Measurements from ENCODE around the gene ABCA8.

Gene ABCA8

DNA sequence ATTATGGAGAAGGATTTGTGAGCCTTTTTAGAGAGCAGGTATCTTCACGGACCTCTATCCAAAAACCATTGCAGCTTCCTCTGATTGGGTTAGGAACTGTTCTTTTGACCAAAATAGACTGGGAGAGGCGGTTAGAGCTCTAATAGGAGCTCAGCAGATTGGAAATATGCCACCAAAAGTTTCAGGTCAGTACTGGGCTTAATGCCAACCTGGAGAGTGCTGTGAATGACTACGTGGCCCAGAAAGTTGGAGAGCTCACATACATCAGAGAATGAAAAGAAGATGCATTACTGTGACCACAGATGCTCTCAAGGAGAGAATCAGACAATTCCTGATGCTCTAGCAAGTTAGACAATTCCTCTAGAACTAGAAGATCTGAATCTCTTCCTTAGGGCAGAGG is 86.5 kb downstream of the ABCA8 start:
- no peak for DNase-seq

DNA sequence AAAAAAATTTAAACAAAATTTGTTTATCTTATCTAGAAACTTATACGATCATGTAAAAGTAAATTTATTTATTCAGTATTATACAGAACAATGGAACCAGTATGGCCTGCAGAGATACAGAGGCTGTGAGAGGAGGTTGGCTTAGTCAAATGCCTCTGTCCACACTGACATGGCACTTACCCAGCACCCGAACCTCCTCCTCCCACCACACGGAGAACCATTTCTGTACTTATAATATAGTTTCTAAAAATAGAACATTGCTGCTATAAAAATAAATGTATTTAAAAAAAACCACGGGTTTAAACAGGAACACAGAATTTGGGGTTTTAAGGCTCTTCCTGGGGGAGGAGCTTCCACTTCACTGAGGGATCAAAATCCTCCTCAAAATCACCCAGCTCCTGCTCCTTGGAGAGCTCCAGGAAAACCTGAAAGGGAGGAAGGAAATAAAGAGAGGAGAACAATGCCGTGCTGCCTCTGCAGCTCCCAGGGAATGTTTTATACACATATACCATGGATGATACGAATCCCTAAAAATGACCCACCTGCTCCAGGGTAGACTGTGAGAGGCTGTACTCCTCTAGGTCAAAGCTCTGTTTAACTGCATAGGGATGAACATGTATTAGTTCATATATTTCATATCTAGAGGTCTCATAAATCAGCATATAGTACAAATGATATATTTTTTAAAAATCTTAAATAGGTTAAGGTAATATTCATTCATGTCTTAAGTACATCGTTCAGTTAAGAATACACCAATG is 87.3 kb downstream of the ABCA8 start:
- no peak for DNase-seq

DNA sequence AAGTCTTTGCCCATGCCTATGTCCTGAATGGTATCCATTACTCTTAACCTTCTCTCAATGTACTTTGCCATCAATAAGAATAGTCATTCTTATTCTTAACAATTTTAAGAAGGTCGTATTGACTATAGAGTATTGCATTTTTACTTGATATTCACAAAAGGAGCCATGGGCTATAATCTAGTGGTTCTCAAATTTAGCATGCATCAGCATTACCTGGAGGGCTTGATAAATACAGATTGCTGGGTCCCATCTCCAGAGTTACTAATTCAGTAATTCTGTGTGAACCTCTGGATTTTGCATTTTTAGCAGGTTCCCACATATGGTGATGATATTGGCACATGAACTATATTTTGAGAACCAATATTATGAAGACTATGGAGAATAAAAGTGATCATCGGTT is 89.6 kb downstream of the ABCA8 start:
- no peak for DNase-seq

DNA sequence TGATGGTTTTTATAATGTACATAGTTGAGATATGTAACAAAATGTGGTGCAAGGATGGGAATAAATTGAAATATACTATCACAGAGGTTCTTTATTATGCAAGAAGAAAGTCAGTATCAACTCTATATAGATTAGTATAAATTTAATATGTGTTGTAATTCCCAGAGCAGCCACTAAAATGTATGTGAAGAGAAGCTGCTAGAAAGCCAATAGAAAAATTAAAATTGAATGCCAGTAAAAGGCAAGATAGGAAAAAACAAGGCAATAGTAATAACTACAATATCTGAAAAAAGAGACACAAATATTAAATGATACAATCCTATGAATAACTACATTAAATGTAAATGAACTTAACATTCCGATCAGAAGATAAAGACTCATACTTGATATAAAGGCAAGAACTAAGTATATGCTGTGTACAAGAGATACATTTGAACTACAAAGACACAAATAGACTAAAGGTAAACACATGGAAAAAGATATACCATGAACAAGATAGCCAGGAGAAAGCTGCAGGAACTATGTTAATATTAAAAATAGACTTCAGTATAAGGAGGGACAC is 92.0 kb downstream of the ABCA8 start:
- no peak for DNase-seq

DNA sequence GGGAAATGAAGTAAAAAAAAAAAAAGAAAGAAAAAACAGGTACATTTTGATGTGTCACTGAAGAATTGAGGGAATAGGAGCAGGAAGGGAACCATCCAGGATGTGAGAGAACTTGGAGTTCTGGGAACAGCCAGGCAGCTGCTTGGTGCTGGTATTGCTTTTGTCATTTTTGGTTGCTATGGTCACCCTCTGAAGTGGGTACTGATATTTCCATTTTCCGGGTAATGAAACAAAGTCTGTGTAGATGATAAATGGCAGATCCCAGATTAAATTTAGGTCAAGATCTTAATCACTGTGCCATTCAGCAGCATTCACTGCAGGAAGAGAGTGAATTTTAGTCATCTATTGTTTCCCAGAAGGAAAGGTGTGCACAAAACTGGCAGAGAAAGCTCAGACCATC is 93.6 kb downstream of the ABCA8 start:
- no peak for DNase-seq

DNA sequence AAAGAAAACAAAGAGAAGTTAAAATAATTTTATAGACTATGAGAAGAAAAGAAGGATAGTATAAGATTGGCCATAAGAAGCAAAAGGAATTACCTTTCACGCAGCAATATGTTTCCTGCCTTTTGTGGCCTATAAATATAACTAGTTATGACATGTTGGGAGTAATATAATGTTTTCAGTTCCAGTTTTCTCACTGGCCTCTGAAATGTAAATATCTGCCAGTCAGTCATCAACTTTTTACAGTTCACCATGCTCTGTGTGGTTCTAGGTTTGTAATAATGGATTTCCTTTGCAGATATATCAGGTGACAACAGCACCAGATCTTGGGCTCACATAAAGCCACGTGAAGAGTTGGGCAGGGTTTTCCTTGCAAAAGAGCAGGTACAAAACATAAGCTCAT is 94.3 kb downstream of the ABCA8 start:
- DNase-seq = no peak

DNA sequence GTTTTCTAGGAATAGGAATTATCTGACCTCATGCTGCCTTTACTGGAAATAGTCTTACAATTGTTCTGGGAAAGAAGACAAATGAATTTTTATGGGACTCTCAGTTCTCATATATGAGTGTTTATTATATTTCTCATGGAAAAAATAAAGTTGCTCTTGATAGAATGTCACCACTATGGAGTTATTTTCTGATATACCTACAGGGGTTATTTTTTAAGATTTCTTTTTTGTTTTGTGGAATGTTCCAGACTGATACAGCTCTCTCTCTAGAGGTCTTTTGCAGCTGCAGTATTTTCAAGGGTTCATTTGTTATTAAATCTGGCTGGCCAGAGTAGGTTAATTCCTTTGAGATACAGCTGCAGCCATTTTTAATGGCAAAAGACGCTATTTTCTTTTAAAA is 100.7 kb downstream of the ABCA8 start:
- DNase-seq = no peak

DNA sequence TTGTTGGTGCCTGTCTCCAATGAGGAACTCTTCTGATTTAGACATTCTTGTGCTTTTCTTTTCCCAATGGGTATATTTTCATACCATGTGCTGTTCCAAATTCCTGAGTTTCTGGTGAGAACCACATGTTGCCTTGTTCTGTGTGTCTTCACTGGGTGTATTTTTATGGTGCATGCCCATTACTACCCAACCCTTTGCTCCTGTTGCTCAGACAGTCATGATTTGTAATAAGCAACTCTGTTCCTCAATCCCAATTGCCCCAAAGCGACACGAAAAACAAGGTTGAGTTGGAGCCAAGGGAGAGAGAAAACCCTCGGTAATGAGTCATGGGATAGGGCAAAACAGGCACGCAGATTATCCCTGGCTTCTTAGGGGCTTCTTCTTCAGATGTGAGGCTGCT is 101.8 kb downstream of the ABCA8 start:
- no peak for DNase-seq

DNA sequence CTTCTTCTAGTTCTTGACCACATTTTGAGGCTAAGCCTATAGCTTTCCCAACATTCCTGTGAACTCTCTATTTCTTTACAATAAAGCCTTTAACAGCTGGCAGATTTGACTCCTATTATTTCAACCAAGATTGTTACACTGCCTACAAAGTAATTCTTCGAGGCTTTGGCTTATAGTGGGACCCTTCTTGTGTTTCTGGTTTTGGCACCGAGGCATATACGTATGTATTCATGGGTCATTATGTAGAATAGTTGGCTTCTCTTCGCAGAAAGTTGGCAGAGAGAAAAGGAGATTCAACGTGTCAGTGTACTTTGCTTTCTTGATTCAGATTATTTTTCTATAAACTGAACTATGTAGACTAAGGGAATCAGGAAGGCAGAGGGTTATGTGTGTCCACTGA is 102.2 kb downstream of the ABCA8 start:
- DNase-seq = no peak

DNA sequence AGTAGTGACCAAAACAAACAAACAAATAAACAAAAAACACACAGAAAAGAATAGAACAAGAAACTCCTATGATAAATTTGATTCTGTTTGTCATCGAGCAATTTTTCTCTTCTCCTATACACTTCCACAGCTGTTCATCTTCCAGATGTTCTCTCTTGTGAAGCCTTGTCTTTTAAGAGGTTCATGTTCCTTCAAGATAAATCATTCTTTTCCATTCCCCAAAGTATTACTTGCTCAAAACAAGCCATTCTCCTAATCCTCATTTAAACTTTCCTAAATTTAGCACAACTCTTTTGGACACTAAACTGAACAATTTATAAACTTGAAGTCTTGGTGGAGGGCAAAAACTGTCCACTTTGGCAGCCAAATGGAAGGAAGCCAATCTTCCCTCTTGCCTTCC is 103.3 kb downstream of the ABCA8 start:
- DNase-seq = no peak

DNA sequence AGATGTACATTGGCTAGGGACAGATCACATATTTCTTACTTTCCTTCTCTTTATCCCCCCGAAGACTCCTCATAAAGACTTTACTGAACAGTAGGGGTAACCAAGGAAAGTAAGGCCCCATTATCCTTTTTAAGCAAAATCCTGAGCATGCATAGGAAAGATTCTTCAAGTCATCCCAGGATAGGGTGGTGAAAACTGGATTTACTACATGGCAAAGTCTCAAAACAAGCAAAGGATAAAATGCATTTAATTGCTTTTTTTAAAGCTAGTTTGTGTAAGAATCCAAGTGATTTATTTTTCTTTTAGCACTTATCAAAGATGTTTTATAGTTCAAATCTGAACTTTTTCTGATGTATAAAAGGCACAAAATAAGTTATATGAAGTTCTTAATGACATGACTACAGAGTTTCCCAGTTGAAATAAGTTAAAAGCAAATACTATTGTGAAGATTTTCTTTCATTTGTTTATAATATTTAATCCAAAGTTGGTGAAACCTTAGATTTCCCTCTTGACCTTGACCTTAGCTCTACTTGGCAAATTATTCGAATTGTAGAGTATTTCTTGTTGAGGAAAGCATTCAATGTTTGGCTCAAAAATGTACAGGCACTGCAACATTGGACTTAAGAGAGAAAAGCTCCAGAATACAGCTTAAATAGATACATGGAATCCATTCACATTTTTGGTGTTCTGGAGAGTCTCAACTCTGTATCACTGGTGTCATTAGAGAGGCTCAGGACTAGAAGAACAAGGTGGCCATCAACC is 104.3 kb downstream of the ABCA8 start:
- DNase-seq = no peak

DNA sequence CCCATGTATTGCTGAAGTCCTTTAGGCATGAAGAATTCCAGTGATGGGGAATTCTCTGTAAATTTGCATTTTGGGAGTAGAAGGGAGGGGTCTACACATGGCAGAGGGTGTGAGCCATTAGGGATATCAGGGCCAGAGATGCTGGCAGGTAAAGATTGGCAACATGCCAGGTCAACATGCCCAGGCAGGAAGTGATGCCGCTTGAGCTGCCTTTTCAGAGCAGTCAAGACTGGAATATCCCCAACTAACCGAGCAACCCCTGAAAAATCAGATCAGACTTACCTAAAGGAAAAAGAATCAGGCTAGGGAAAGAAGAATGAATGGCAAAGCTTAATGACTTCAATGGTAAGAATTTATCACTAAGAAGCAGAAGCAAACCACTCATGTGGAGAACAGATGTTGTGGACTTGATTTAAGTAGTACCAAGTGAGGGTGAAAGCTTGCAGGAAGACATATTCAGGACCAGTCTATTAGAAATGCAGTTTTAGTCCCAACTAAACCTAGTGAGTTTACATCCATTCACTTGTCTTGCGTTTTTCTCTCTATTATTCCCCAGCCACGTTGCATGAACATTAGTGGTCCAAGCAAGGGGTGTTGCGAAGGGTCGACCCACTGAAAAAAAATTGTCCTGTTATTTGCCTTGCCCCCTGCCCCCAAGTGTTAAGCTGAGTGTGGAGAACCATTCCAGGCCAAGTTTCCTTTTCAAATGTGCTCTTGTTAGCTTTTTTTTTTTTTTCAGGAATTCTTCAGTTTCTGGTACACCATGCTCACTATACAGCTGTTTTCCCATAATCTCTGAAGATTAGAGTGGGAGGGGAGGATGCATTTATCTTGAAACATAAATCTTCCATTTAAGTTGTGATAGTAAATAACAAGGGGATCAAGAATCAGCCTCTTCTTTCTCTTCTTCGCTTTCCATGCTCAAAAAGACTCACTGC is 105.2 kb downstream of the ABCA8 start:
- DNase-seq = no peak

DNA sequence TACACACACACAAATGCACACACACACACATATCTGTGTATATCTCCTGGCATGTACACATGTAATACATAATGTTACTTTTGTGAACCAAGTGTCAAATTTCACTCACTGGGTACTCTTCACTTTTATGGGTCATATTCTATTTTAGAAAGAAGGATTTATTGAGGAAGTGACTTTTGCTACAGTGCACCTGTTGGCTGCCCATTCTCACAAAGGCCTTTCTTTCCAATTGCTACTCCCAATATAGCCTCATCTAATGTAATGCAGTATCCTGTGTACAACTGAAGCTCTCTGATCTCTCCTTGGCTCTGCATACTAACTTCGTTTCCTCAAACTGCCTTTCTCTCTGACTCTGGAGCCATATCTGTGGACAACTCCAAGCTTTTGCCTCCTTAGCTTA is 107.5 kb downstream of the ABCA8 start:
- no peak for DNase-seq

DNA sequence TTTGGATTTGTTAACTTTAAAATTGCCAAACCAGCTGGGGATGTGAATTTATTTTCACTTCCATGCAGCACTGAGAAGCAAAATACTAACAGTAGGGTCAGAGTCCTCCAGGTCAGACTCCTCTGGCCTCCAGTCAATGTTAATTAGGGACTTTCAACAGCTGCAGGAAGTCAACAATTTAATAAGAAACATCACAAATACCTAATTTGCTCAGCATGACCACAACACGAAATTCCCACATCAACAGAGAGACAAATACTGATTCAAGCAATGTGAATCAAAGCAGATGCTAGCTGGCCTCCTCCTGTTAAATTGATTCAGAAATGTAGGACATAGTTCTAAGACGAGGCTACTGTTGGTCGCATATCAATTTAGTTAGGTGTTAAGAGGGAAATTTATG is 111.7 kb downstream of the ABCA8 start:
- no peak for DNase-seq

DNA sequence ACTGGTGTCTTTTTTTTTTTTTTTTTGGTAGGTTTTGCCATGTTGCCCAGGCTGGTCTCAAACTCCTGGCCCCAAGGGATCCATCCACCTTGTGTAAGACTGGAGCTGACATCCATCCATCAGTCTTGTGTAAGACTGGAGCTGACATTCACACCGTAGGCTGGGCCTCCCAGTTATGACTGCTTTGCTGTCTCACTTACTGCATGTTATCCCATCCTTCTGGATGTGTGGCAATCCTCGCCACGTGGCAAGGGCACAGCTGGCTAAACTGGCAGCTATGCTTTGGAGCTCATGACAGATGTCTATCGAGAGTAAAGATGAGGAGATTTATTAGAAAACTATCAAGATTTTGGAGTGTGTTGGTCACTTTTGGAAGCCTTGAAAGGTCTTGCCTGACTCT is 115.1 kb downstream of the ABCA8 start:
- DNase-seq = no peak

DNA sequence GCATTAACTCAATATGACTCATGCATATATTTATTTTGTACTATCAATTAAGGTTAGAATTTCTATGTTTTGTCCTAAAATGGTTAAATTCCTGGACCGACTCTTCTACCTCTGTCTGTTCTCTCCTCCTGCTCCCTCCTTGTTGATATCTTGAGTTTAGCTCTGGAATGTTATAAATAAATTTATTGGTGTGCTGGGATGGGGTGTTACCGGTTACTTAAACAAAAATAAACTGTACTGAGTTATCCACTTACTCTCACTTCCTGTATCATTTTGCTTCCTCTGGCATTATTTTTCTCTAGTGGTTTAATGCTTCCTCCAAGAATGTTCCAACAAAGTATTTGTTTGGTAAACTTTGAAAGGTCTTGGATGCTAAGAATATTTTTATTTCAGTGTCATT is 120.1 kb downstream of the ABCA8 start:
- no peak for DNase-seq

DNA sequence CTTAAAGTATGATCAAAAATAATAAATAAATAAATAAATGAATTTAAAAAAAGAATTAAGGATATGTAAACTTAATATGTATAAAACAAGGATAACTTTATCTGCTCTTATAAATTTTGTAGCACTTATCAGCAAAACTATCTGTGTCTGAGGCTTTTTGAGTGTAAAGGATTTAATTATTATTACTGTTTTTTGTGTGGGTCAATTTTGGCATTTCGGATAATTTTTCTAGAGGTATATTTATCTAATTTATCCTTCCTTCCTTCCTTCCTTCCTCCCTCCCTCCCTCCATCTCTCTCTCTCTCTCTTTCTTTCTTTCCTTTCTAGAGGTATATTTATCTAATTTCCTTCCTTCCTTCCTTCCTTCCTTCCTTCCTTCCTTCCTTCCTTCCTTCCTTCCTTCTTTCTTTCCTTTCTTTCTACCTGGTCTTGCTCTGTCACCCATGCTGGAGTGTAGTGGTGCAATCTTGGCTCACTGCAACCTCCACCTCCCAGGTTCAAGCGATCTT is 120.8 kb downstream of the ABCA8 start:
- DNase-seq = no peak

DNA sequence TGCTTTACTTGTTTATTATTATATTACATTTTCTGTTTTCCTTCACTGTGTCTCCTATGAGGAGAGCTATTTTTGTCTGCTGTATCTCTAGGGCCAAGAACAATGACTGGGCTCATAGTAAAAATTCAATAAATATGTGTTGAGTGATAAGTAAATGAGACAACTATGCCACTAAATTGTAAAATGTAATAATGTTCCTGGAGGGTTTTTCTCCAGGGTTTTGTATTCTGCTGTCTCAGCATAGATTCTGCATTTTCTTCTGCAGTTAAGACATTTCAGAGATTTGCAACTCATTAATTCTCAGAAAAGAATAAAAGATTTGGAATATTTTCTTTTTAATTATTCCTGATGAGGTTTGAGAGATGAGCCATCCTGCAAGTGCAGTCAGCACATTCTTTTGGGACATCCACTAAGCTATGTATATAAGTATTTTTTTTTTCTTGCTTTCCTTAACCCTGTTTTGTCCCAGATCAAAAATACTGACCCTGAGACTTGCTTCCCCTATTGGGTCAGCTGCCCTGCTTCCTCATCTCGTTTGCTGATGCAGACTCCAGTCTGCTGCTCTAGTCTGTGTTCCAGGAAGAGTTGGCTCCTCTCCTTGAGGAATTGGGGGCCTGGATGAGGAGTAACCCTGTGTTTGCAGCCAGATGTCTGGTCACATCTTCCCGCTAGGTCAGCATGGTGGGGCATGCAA is 122.9 kb downstream of the ABCA8 start:
- no peak for DNase-seq

DNA sequence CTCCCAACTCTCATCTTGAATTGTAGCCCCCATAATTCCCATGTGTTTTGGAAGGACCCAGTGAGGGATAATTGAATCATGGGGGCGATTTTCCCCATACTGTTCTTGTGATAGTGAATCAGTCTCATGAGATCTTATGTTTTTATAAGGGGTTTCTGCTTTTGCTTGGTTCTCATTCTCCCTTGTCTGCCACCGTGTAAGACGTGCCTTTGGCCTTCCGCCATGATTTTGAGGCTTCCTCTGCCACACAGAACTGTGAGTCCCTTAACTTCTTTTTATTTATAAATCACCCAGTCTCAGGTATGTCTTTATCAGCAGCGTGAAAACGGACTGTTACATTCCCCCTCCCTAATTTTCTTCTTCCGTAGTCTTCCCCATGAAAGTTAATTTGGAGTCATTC is 124.0 kb downstream of the ABCA8 start:
- DNase-seq = no peak

DNA sequence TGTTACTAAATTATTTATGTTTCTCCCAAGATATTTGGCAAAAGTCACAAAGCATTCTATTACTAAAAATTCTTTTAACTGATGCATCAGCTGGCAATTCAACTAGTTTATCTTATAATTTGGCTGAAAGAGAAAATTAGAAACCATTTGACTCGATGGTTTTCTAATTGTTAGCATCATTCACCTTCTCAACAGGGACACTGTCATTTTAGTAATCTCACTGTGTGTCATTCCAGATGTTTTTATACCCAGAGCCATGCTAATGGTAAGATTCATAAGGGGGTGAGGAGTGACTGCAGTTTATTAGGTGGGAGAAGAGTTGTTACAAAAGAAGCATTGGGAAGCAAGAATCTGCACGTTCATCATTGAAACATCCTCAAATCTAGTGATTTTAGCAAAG is 124.9 kb downstream of the ABCA8 start:
- DNase-seq = no peak

DNA sequence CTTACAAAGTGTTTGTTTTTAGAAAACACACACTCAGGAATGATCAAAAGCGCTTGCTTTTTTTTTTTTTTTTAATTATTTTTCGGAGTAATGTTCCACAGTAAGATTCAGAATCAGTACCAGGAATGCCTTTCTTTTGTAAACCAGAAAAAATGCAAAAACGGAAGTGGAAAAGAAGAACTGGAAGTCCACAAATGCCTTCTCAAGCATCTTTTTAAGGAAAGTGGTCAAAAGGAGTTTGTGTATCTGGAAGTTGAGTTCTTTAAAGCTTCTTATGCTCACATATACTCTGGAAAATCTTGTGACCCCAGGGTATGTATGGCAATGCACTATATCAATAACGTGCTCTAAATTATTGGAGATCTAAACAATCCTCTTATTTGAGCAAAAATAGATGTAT is 126.0 kb downstream of the ABCA8 start:
- DNase-seq = no peak

DNA sequence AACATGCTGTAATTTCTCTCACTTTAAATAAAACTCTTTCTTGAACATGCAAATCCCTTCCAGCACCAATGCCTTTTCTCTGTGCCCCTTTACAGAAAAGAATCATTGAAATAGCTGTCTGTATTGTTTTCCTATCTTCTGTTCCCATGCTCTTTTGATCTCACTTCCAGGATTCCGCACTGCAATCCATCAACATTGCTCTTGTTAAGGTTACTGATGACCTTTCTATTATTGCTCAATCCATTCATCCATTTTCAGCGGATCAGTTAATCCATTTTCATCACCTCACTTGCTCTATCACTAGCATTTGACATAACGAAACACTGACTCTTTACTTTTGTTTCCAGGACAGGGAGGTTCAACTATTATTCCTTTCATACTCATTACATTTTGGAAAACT is 130.5 kb downstream of the ABCA8 start:
- DNase-seq = no peak

Data from CD4-positive, alpha-beta T cell treated with Interleukin-21 for 1 hour (primary cell).